H9 (cell line): ENCODE results near the gene ADPRH. TPM values are rescaled to one million over a fixed set of nuclear protein-coding genes. Genes with fewer than 3 reads are reported as not detected.

Experiments used
- DNase-seq: peaks from one replicate; pipeline ENCODE4 v3.0.0-alpha.2; 2017
- H2AFZ ChIP-seq: one replicate; pipeline ENCODE4 v1.6.1; 2013; ENCODE audit warnings: mild to moderate bottlenecking, low read length, control low read depth, moderate library complexity
- H2AK5ac ChIP-seq: 2 replicates; pipeline ENCODE4 v1.6.1; 2013; ENCODE audit warnings: low read length, control low read depth, mixed read lengths; ENCODE audit not compliant: insufficient read length
- H2BK120ac ChIP-seq: one replicate; pipeline ENCODE4 v1.6.1; 2013; ENCODE audit warnings: low read depth, mild to moderate bottlenecking, low read length, control low read depth, inconsistent platforms; ENCODE audit not compliant: poor library complexity, severe bottlenecking
- H2BK12ac ChIP-seq: 2 replicates; pipeline ENCODE4 v1.6.1; 2013; ENCODE audit warnings: low read length, control low read depth, mixed read lengths, low read depth; ENCODE audit not compliant: insufficient read length
- H2BK15ac ChIP-seq: 2 replicates; pipeline ENCODE4 v1.6.1; 2013; ENCODE audit warnings: low read depth, low read length, control low read depth
- H2BK20ac ChIP-seq: one replicate; pipeline ENCODE4 v1.6.1; 2013; ENCODE audit warnings: low read depth, mild to moderate bottlenecking, low read length, control low read depth, inconsistent platforms; ENCODE audit not compliant: poor library complexity, severe bottlenecking
- H2BK5ac ChIP-seq: 2 replicates; pipeline ENCODE4 v1.6.1; 2013; ENCODE audit warnings: low read length, control low read depth, mixed read lengths; ENCODE audit not compliant: insufficient read length
- H3K14ac ChIP-seq: 2 replicates; pipeline ENCODE4 v1.6.1; 2013; ENCODE audit warnings: low read length, control low read depth; ENCODE audit not compliant: insufficient read depth
- H3K18ac ChIP-seq: 2 replicates; pipeline ENCODE4 v1.6.1; 2013; ENCODE audit warnings: low read depth, mild to moderate bottlenecking, mixed read lengths, low read length, control low read depth; ENCODE audit not compliant: insufficient read length
- H3K23ac ChIP-seq: 2 replicates; pipeline ENCODE4 v1.6.1; 2013; ENCODE audit warnings: low read length, control low read depth, mixed read lengths, low read depth; ENCODE audit not compliant: insufficient read length
- H3K23me2 ChIP-seq: 2 replicates; pipeline ENCODE4 v1.6.1; 2013; ENCODE audit warnings: low read depth, mild to moderate bottlenecking, mixed read lengths, low read length, control low read depth; ENCODE audit not compliant: insufficient read length, poor library complexity, severe bottlenecking
- H3K27ac ChIP-seq: 2 replicates; pipeline ENCODE4 v1.5.1; 2013; ENCODE audit warnings: low read length, control low read depth, mixed read lengths, low read depth; ENCODE audit not compliant: insufficient read length
- H3K27me3 ChIP-seq: 2 replicates; pipeline ENCODE4 v1.6.1; 2013; ENCODE audit warnings: low read length, control low read depth, inconsistent platforms; ENCODE audit not compliant: insufficient read depth
- H3K4ac ChIP-seq: 2 replicates; pipeline ENCODE4 v1.6.1; 2013; ENCODE audit warnings: low read depth, mild to moderate bottlenecking, control low read depth, inconsistent platforms, low read length, moderate library complexity
- H3K4me1 ChIP-seq: 2 replicates; pipeline ENCODE4 v1.6.1; 2013; ENCODE audit warnings: low read length, control low read depth, inconsistent platforms; ENCODE audit not compliant: insufficient read depth
- H3K4me2 ChIP-seq: 2 replicates; pipeline ENCODE4 v1.6.1; 2013; ENCODE audit warnings: low read length, control low read depth, mixed read lengths; ENCODE audit not compliant: insufficient read length, insufficient read depth
- H3K56ac ChIP-seq: 2 replicates; pipeline ENCODE4 v1.6.1; 2013; ENCODE audit warnings: low read depth, mild to moderate bottlenecking, mixed read lengths, low read length, control low read depth; ENCODE audit not compliant: insufficient read length
- H3K79me1 ChIP-seq: 2 replicates; pipeline ENCODE4 v1.6.1; 2013; ENCODE audit warnings: low read depth, mild to moderate bottlenecking, moderate library complexity, low read length, control low read depth, inconsistent platforms; ENCODE audit not compliant: insufficient read depth, poor library complexity, severe bottlenecking
- H3K79me2 ChIP-seq: 2 replicates; pipeline ENCODE4 v1.6.1; 2013; ENCODE audit warnings: low read length, control low read depth, inconsistent platforms; ENCODE audit not compliant: insufficient read depth
- H3K9ac ChIP-seq: 2 replicates; pipeline ENCODE4 v1.6.1; 2013; ENCODE audit warnings: low read length, control low read depth, mixed read lengths; ENCODE audit not compliant: insufficient read length; ENCODE audit errors: extremely low read depth
- H3K9me3 ChIP-seq: one replicate; pipeline ENCODE4 v1.6.1; 2013; ENCODE audit warnings: low read depth, low read length, inconsistent platforms; ENCODE audit not compliant: control insufficient read depth
- H3T11ph ChIP-seq: one replicate; pipeline ENCODE4 v1.6.1; 2013; ENCODE audit warnings: mild to moderate bottlenecking, low read length, control low read depth, inconsistent platforms
- H4K20me1 ChIP-seq: one replicate; pipeline ENCODE4 v1.6.1; 2013; ENCODE audit not compliant: control insufficient read depth, insufficient read length, insufficient read depth
- H4K5ac ChIP-seq: 2 replicates; pipeline ENCODE4 v1.6.1; 2013; ENCODE audit warnings: low read depth, mild to moderate bottlenecking, mixed read lengths, low read length, control low read depth; ENCODE audit not compliant: insufficient read length
- H4K8ac ChIP-seq: replicated peaks from 2 replicates; pipeline ENCODE4 v1.6.1; 2013; ENCODE audit warnings: low read length, control low read depth, mixed read lengths, low read depth; ENCODE audit not compliant: insufficient read length
- H4K91ac ChIP-seq: 2 replicates; pipeline ENCODE4 v1.6.1; 2013; ENCODE audit warnings: low read depth, mild to moderate bottlenecking, moderate library complexity, mixed read lengths, low read length, control low read depth; ENCODE audit not compliant: insufficient read length
- H3K27ac Mint-ChIP-seq, 3 experiments: 2 replicates in 2 of 3; 3 replicates in 1 of 3; pipeline ENCODE4 v1.8.0; 2020 to 2021; ENCODE audit warnings: mixed read lengths in 3 of 3, mild to moderate bottlenecking in 1 of 3, moderate library complexity in 1 of 3
- H3K27me3 Mint-ChIP-seq: 2 replicates; pipeline ENCODE4 v1.8.0; 2021; ENCODE audit warnings: low read depth, mild to moderate bottlenecking, moderate library complexity, mixed read lengths
- H3K36me3 Mint-ChIP-seq, 3 experiments: 2 replicates in 2 of 3; 3 replicates in 1 of 3; pipeline ENCODE4 v1.8.0; 2020 to 2021; ENCODE audit warnings: low read depth in 3 of 3, mixed read lengths in 3 of 3; ENCODE audit not compliant: insufficient read depth in 1 of 3
- H3K4me1 Mint-ChIP-seq, 2 experiments: 2 replicates each; pipeline ENCODE4 v1.8.0; 2020; ENCODE audit warnings: mixed read lengths in 2 of 2
- H3K4me3 Mint-ChIP-seq, 2 experiments: 2 replicates in 1 of 2; 3 replicates in 1 of 2; pipeline ENCODE4 v1.8.0; 2020 to 2021; ENCODE audit warnings: mild to moderate bottlenecking in 2 of 2, mixed read lengths in 2 of 2, moderate library complexity in 1 of 2
- H3K9me3 Mint-ChIP-seq, 2 experiments: 2 replicates in 1 of 2; 3 replicates in 1 of 2; pipeline ENCODE4 v1.8.0; 2020; ENCODE audit warnings: mild to moderate bottlenecking in 2 of 2, mixed read lengths in 2 of 2, moderate library complexity in 1 of 2
- CTCF ChIP-seq: fragments of 200-600 bp; sonication (generic); conservative IDR thresholded peaks from 3 replicates; pipeline ENCODE4 v1.8.0; 2021; ENCODE audit warnings: antibody characterized with exemption, mild to moderate bottlenecking
- WGBS: extraction: QIAGEN DNeasy Blood & Tissue Kit; methylation state at CpG from one replicate; pipeline ENCODE4 v1.1.7; 2013; ENCODE audit warnings: missing lambda C conversion rate, low lambda C conversion rate, mixed read lengths; ENCODE audit not compliant: insufficient read length; ENCODE audit errors: extremely low coverage; 5-methylcytosine and 5-hydroxymethylcytosine counted together
- total RNA-seq: library from RNA; stranded (reverse); gene quantifications from 2 replicates; pipeline ENCODE4 v1.2.1, GENCODE V29; 2021

ADPRH gene
- total RNA-seq, 1 experiment from 2014 or later: 3.1 TPM

- no peak overlapping the region for H3K14ac ChIP-seq
- H3K18ac ChIP-seq: no peak overlapping the region
- Mint-ChIP-seq H3K4me3 (no peak overlapping the region), H3K27me3 (no peaks in the 10 kb centered on the region), H3K36me3 (no peaks in the 10 kb centered on the region), H3K4me1 (peaks cover 10 to 15% of the 10 kb centered on the region in 2 experiments), H3K9me3 (no peaks in the 10 kb centered on the region), H3K27ac (peak overlapping the region in 1 of 3 experiments; percentile 35; a peak in 1 of 7 replicates)
- WGBS: no CpG with 5 or more reads among the region's 5 CpGs
- no peaks in the 10 kb centered on the region; the same call in 1 of the 2 replicates for H3K4me1 ChIP-seq
- H3K27me3 ChIP-seq: no peaks in the 10 kb centered on the region
- H3K79me1 ChIP-seq: no peaks in the 10 kb centered on the region
- H2BK120ac ChIP-seq: no peak overlapping the region
- H2BK12ac ChIP-seq: no peak overlapping the region
- no peak overlapping the region for H3K9ac ChIP-seq
- peak; percentile 79 for TF ChIP-seq CTCF
- DNase-seq: peak; percentile 82
- H2BK5ac ChIP-seq: no peak overlapping the region
- H4K8ac ChIP-seq: no peak overlapping the region
- no peak overlapping the region for H2BK15ac ChIP-seq
- H4K91ac ChIP-seq: no peak overlapping the region
- H3K23ac ChIP-seq: no peak overlapping the region
- H3K9me3 ChIP-seq: no peaks in the 10 kb centered on the region
- H4K5ac ChIP-seq: no peak overlapping the region
- H3T11ph ChIP-seq: no peak overlapping the region
- no peak overlapping the region for H2BK20ac ChIP-seq
- H2AK5ac ChIP-seq: no peak overlapping the region
- H3K4me2 ChIP-seq: no peak overlapping the region
- H3K27ac ChIP-seq: no peak overlapping the region
- no peaks in the 10 kb centered on the region for H3K23me2 ChIP-seq
- no peaks in the 10 kb centered on the region for H4K20me1 ChIP-seq
- H3K4ac ChIP-seq: no peak overlapping the region
- no peak overlapping the region for H2AFZ ChIP-seq
- H3K56ac ChIP-seq: no peak overlapping the region
- H3K79me2 ChIP-seq: no peaks in the 10 kb centered on the region
These were observed 21.4 kb downstream of the ADPRH start for GRCh38 chr3:119600732-119601131.
